WI38 (cell line): ENCODE results near the gene AIFM3.
"Not testable (repeated sequence)": the region's sequence is repeated elsewhere in the genome, so short reads cannot be mapped to it uniquely, and the experiment has no call there.

Source experiments
- H3K4me3 ChIP-seq: 2 replicates; pipeline ENCODE4 v1.5.1; 2011; ENCODE audit warnings: low read depth, mild to moderate bottlenecking, control low read depth, low read length
- CTCF ChIP-seq: IDR thresholded peaks from 2 replicates; pipeline ENCODE4 v1.5.1; 2012; ENCODE audit warnings: low read depth, mild to moderate bottlenecking, control low read depth, low read length

The AIFM3 gene

GRCh38 chr22:20968281-20968977, 1.4 kb downstream of the AIFM3 start:
- H3K4me3 ChIP-seq = no peak overlapping the region
- TF ChIP-seq CTCF = no peak

- H3K4me3 ChIP-seq = no peak overlapping the region
- TF ChIP-seq CTCF = no peak
Measured at GRCh38 chr22:20970939-20971657, 4.0 kb downstream of the AIFM3 start.

- not testable (repeated sequence) for H3K4me3 ChIP-seq
Measured at GRCh38 chr22:20972014-20972694, 5.1 kb downstream of the AIFM3 start.

- TF ChIP-seq CTCF = no peak
- H3K4me3 ChIP-seq = no peak overlapping the region
Measured at GRCh38 chr22:20972933-20973577, 6.0 kb downstream of the AIFM3 start.

- TF ChIP-seq CTCF = no peak
- no peak overlapping the region for H3K4me3 ChIP-seq
Measured at GRCh38 chr22:20973634-20974286, 6.7 kb downstream of the AIFM3 start.

GRCh38 chr22:20974336-20974955, 7.4 kb downstream of the AIFM3 start:
- no peak overlapping the region for H3K4me3 ChIP-seq
- TF ChIP-seq CTCF = no peak
